Keratinocyte (primary cell): ENCODE data around the gene SLC44A1. TPM values are rescaled to one million over a fixed set of nuclear protein-coding genes. Genes with fewer than 3 reads are reported as not detected.

Experiments
- DNase-seq: peaks from one replicate; pipeline ENCODE4 v3.0.0-alpha.2; 2011; ENCODE audit warnings: low read depth, missing footprints, low spot score
- FAIRE-seq: peaks from 2 replicates; lab custom pipeline; 2011; peaks lifted over from hg19 to GRCh38; lab: Jason Lieb, UNC
- H2AFZ ChIP-seq: 2 replicates; pipeline ENCODE4 v1.6.0; 2012; ENCODE audit warnings: low read length, control low read depth, inconsistent platforms; ENCODE audit not compliant: control insufficient read depth
- H3K27ac ChIP-seq: 2 replicates; pipeline ENCODE4 v1.5.1; 2011; ENCODE audit warnings: low read length; ENCODE audit not compliant: control insufficient read depth, insufficient read depth
- H3K27me3 ChIP-seq: 3 replicates; pipeline ENCODE4 v1.6.0; 2011; ENCODE audit warnings: low read length; ENCODE audit not compliant: control insufficient read depth, insufficient read depth; ENCODE audit errors: extremely low read depth
- H3K36me3 ChIP-seq, 2 experiments: 2 replicates in 1 of 2; 3 replicates in 1 of 2; pipeline ENCODE4 v1.5.1; 2011; ENCODE audit warnings: low read length in 2 of 2, mild to moderate bottlenecking in 1 of 2; ENCODE audit not compliant: control insufficient read depth in 2 of 2, insufficient read depth in 2 of 2; ENCODE audit errors: extremely low read depth in 1 of 2
- H3K4me1 ChIP-seq: 3 replicates; pipeline ENCODE4 v1.5.1; 2011; ENCODE audit warnings: low read length; ENCODE audit not compliant: control insufficient read depth, insufficient read depth; ENCODE audit errors: extremely low read depth
- H3K4me2 ChIP-seq: 3 replicates; pipeline ENCODE4 v1.6.0; 2011; ENCODE audit warnings: low read depth, low read length; ENCODE audit not compliant: control insufficient read depth, insufficient read depth; ENCODE audit errors: extremely low read depth
- H3K4me3 ChIP-seq, 3 experiments: fragments of 200-600 bp in 1 of 3; sonication (generic) in 1 of 3; 2 replicates in 2 of 3; 3 replicates in 1 of 3; pipeline ENCODE4 v1.5.1; 2011 to 2016; ENCODE audit warnings: low read length in 3 of 3, mild to moderate bottlenecking in 3 of 3, control low read depth in 2 of 3, inconsistent platforms in 1 of 3, low read depth in 1 of 3, mixed read lengths in 1 of 3, mixed run types in 1 of 3, moderate library complexity in 1 of 3; ENCODE audit not compliant: control insufficient read depth in 2 of 3, insufficient read depth in 2 of 3; ENCODE audit errors: extremely low read depth in 1 of 3
- H3K79me2 ChIP-seq: 2 replicates; pipeline ENCODE4 v1.6.0; 2012; ENCODE audit warnings: low read length; ENCODE audit not compliant: control insufficient read depth, insufficient read depth
- H3K9ac ChIP-seq: 3 replicates; pipeline ENCODE4 v1.6.0; 2011; ENCODE audit warnings: low read length; ENCODE audit not compliant: control insufficient read depth, insufficient read depth; ENCODE audit errors: extremely low read depth
- H3K9me1 ChIP-seq: 3 replicates; pipeline ENCODE4 v1.6.0; 2011; ENCODE audit warnings: low read length; ENCODE audit not compliant: control insufficient read depth, insufficient read depth; ENCODE audit errors: extremely low read depth
- H3K9me3 ChIP-seq: 2 replicates; pipeline ENCODE4 v1.5.1; 2012; ENCODE audit warnings: low read depth, low read length; ENCODE audit not compliant: control insufficient read depth
- H4K20me1 ChIP-seq: 3 replicates; pipeline ENCODE4 v1.6.0; 2011; ENCODE audit warnings: low read length; ENCODE audit not compliant: control insufficient read depth, insufficient read depth; ENCODE audit errors: extremely low read depth
- EZH2 ChIP-seq: IDR thresholded peaks from one replicate; pipeline ENCODE4 v1.6.1; 2012; ENCODE audit warnings: inconsistent platforms, mild to moderate bottlenecking, low read length, moderate library complexity
- dilution Hi-C: fragments of 300-500 bp; cut with MboI; formaldehyde crosslinking; loops from one replicate; pipeline ENCODE4 v1.7.0; 2020; ENCODE audit warnings: low sequenced_read_pairs; ENCODE audit not compliant: extremely low pct_ligation_motif_present
- polyA plus RNA-seq, 5 experiments: library from polyadenylated mRNA; depleted of rRNA in 3 of 5; stranded (reverse) in 3 of 5; stranded (forward) in 1 of 5; unstranded in 1 of 5; fragments of >200 nt; gene quantifications; 1 replicate in 1 of 5; 2 replicates in 3 of 5; 3 replicates in 1 of 5; pipeline versions ENCODE4 v1.2.1 to v1.2.3, GENCODE V29; 2011 to 2012; ENCODE audit warnings: missing spikeins in 2 of 5, low read depth in 1 of 5, low replicate concordance in 1 of 5
- TF ChIP-seq, protein P1 (sequence below), 3 experiments: IDR thresholded peaks in 1 of 3; conservative IDR thresholded peaks in 1 of 3; optimal IDR thresholded peaks in 1 of 3; 2 replicates in 2 of 3; 3 replicates in 1 of 3; pipeline versions ENCODE3 to v1.5.1; 2011; ENCODE audit warnings: low read length in 3 of 3, mild to moderate bottlenecking in 3 of 3, moderate library complexity in 2 of 3, control low read depth in 1 of 3, inconsistent platforms in 1 of 3; ENCODE audit not compliant: insufficient read depth in 2 of 3; ENCODE audit errors: extremely low read depth in 1 of 3

Gene SLC44A1
- polyA plus RNA-seq, 1 donor (not counting 4 experiments of a cell fraction or from before 2014, with no cell fraction given) = 22.9 TPM

DNA sequence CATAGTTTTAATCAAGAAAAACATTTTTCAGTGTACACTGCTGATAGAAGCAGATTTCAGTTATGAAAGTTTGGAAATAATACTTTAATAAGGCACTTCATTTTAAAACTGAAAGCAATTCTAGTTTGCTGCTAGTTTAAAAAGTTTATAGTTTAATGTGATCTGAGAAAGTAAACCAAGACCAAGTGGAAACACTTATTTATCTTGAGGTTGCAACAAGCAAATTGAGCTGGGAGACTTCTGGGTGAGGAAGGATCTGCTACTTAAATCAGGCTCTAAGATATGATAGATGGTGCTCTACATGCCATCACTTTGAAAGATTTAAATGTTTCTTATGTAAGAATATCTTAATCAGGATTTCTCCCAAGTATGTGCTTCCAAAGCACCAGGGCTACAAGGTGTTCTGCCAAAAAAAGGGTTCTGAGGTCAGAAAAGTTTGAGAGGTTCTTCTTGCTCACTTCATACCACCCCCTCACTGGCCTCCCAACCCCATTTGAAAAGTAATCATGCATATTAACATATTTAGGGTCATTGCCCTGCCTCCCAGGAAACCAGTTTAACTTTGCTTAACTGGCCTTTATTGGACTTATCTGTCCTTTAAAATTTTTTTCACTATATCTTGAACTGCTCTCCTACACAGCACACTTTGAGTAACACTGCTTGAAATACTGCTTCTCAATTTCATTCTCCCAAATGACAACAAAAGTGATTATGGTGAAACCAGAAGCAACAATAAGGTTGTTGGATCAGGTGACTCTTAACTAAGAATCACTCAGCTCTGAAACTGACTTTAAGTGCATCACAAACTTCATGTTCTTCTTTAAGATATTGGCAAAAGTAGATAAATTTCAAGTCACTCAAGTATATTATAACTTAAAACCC, 15.5 kb downstream of the SLC44A1 start:
- Histone ChIP-seq H3K79me2 (no peaks in the 10 kb centered on the region), H3K4me1 (no peaks in the 10 kb centered on the region), H3K9ac (no peak overlapping the region), H3K36me3 (no peaks in the 10 kb centered on the region), H4K20me1 (no peaks in the 10 kb centered on the region), H2AFZ (no peak overlapping the region), H3K4me2 (no peak overlapping the region), H3K4me3 (no peak overlapping the region), H3K27ac (no peak overlapping the region), H3K27me3 (no peaks in the 10 kb centered on the region), H3K9me1 (no peaks in the 10 kb centered on the region), H3K9me3 (no peaks in the 10 kb centered on the region)
- FAIRE-seq (no peak), DNase-seq (no peak)
- TF ChIP-seq, protein P1, sequence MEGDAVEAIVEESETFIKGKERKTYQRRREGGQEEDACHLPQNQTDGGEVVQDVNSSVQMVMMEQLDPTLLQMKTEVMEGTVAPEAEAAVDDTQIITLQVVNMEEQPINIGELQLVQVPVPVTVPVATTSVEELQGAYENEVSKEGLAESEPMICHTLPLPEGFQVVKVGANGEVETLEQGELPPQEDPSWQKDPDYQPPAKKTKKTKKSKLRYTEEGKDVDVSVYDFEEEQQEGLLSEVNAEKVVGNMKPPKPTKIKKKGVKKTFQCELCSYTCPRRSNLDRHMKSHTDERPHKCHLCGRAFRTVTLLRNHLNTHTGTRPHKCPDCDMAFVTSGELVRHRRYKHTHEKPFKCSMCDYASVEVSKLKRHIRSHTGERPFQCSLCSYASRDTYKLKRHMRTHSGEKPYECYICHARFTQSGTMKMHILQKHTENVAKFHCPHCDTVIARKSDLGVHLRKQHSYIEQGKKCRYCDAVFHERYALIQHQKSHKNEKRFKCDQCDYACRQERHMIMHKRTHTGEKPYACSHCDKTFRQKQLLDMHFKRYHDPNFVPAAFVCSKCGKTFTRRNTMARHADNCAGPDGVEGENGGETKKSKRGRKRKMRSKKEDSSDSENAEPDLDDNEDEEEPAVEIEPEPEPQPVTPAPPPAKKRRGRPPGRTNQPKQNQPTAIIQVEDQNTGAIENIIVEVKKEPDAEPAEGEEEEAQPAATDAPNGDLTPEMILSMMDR (optimal IDR thresholded peaks at IDR 0.05 in 1 of 3, IDR thresholded peaks at IDR 0.05 in 1 of 3, conservative IDR thresholded peaks at IDR 0.05 in 1 of 3; ENCODE audit: extremely low read depth in 1 of 3, insufficient read depth in 2 of 3, low read length in 3 of 3) = no peak
- no peak for TF ChIP-seq EZH2
- dilution Hi-C loops = no loop called here

DNA sequence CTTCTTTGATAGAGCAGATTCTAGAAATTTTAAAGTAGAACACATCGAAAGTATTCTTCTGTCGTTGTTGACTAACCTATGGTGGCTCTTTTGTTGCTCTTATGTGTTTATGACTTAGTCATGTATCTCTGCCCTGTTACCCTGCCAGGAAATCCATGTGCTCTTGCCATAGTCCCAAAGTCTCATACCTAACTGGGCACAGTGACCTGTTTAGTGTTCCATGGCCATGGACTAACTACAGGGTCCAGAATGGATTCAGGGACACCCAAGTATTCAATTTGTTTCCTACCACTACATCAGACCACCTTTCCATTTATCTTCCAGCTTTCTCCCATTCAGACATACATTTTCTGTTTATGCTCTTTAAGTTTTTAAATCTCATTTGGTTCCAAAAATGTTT, 18.0 kb downstream of the SLC44A1 start:
- no peak for FAIRE-seq
- peaks cover 10% of the 10 kb centered on the region for H3K79me2 ChIP-seq

More for the DNA sequence above, 18.0 kb downstream of the SLC44A1 start:
- Histone ChIP-seq H4K20me1 (no peaks in the 10 kb centered on the region), H3K4me3 (no peak overlapping the region), H3K27me3 (no peaks in the 10 kb centered on the region), H3K9ac (no peak overlapping the region), H3K4me2 (no peak overlapping the region), H3K36me3 (no peaks in the 10 kb centered on the region), H3K9me3 (no peaks in the 10 kb centered on the region), H3K4me1 (no peaks in the 10 kb centered on the region), H3K27ac (no peak overlapping the region), H2AFZ (no peak overlapping the region), H3K9me1 (no peaks in the 10 kb centered on the region)
- dilution Hi-C loops = no loop called here
- no peak for TF ChIP-seq EZH2
- TF ChIP-seq, protein P1 (optimal IDR thresholded peaks at IDR 0.05 in 1 of 3, IDR thresholded peaks at IDR 0.05 in 1 of 3, conservative IDR thresholded peaks at IDR 0.05 in 1 of 3; ENCODE audit: extremely low read depth in 1 of 3, insufficient read depth in 2 of 3, low read length in 3 of 3) = no peak
- no peak for DNase-seq
